Type B pancreatic cell (in vitro differentiated cells): ENCODE data around the gene PTTG1IP2. TPM values are rescaled to one million over a fixed set of nuclear protein-coding genes. Genes with fewer than 3 reads are reported as not detected.
A peak's percentile ranks its signal among the peaks of the same experiment; 100 is the strongest.

Experiments
- DNase-seq: peaks from one replicate; pipeline ENCODE4 v3.0.0; 2021; ENCODE audit warnings: mixed read lengths; ENCODE audit not compliant: unreplicated experiment; ENCODE audit errors: extremely low spot score
- H3K27ac Mint-ChIP-seq: 2 replicates; pipeline ENCODE4 v1.8.0; 2021; ENCODE audit warnings: mild to moderate bottlenecking, mixed read lengths
- H3K27me3 Mint-ChIP-seq: 2 replicates; pipeline ENCODE4 v1.8.0; 2021; ENCODE audit warnings: mixed read lengths
- H3K36me3 Mint-ChIP-seq: 2 replicates; pipeline ENCODE4 v1.8.0; 2021; ENCODE audit warnings: mixed read lengths
- H3K4me1 Mint-ChIP-seq: one replicate; pipeline ENCODE4 v1.8.0; 2021; ENCODE audit warnings: mixed read lengths; ENCODE audit not compliant: unreplicated experiment
- H3K4me3 Mint-ChIP-seq: 2 replicates; pipeline ENCODE4 v1.8.0; 2021; ENCODE audit warnings: mild to moderate bottlenecking, mixed read lengths
- H3K9me3 Mint-ChIP-seq: 2 replicates; pipeline ENCODE4 v1.8.0; 2021; ENCODE audit warnings: mixed read lengths
- CTCF ChIP-seq: fragments of 200-600 bp; sonication (generic); conservative IDR thresholded peaks from 2 replicates; pipeline ENCODE4 v1.5.0; 2021; ENCODE audit warnings: antibody characterized with exemption, mild to moderate bottlenecking
- total RNA-seq: library from RNA; stranded (reverse); gene quantifications from 2 replicates; pipeline ENCODE4 v1.2.1, GENCODE V29; 2021; ENCODE audit warnings: low replicate concordance

Gene PTTG1IP2
- total RNA-seq, 1 donor from 2014 or later = not detected

GRCh38 chr7:90518630-90519029, 49.2 kb downstream of the PTTG1IP2 start:
- TF ChIP-seq CTCF = no peak
- H3K27me3 Mint-ChIP-seq = no peaks in the 10 kb centered on the region
- no peaks in the 10 kb centered on the region for H3K36me3 Mint-ChIP-seq
- H3K9me3 Mint-ChIP-seq = no peaks in the 10 kb centered on the region
- H3K4me3 Mint-ChIP-seq = no peak overlapping the region
- H3K4me1 Mint-ChIP-seq = no peaks in the 10 kb centered on the region
- no peak for DNase-seq
- H3K27ac Mint-ChIP-seq = no peak overlapping the region

- H3K36me3 Mint-ChIP-seq = no peaks in the 10 kb centered on the region
- H3K9me3 Mint-ChIP-seq = no peaks in the 10 kb centered on the region
- peak; percentile 56 for TF ChIP-seq CTCF
- no peak overlapping the region for H3K27ac Mint-ChIP-seq
- H3K27me3 Mint-ChIP-seq = no peaks in the 10 kb centered on the region
- no peak overlapping the region for H3K4me3 Mint-ChIP-seq
- no peak for DNase-seq
- H3K4me1 Mint-ChIP-seq = no peaks in the 10 kb centered on the region
Observed at GRCh38 chr7:90520484-90520883, 51.0 kb downstream of the PTTG1IP2 start.

- Mint-ChIP-seq H3K4me3 (no peak overlapping the region), H3K27ac (no peak overlapping the region), H3K9me3 (peaks cover 7% of the 10 kb centered on the region), H3K27me3 (no peaks in the 10 kb centered on the region), H3K4me1 (no peaks in the 10 kb centered on the region), H3K36me3 (no peaks in the 10 kb centered on the region)
- TF ChIP-seq CTCF = no peak
- DNase-seq = no peak
Observed at GRCh38 chr7:90530263-90530662, 60.8 kb downstream of the PTTG1IP2 start.

- Mint-ChIP-seq H3K27ac (no peak overlapping the region), H3K4me1 (no peaks in the 10 kb centered on the region), H3K27me3 (no peaks in the 10 kb centered on the region), H3K4me3 (no peak overlapping the region), H3K9me3 (peaks cover 7% of the 10 kb centered on the region), H3K36me3 (no peaks in the 10 kb centered on the region)
- no peak for DNase-seq
- no peak for TF ChIP-seq CTCF
Observed at GRCh38 chr7:90532231-90532929, 62.9 kb downstream of the PTTG1IP2 start.

GRCh38 chr7:90536449-90536848, 67.0 kb downstream of the PTTG1IP2 start:
- DNase-seq = no peak
- H3K4me3 Mint-ChIP-seq = no peak overlapping the region
- H3K4me1 Mint-ChIP-seq = no peaks in the 10 kb centered on the region
- no peaks in the 10 kb centered on the region for H3K36me3 Mint-ChIP-seq
- no peaks in the 10 kb centered on the region for H3K9me3 Mint-ChIP-seq
- H3K27ac Mint-ChIP-seq = no peak overlapping the region
- no peaks in the 10 kb centered on the region for H3K27me3 Mint-ChIP-seq
- no peak for TF ChIP-seq CTCF
